SU-DHL-6 (cell line): ENCODE measurements around the gene POU4F3.

Experiments
- EZH2phosphoT487 ChIP-seq: fragments of 200-600 bp; sonication (generic), shearing (Covaris generic); conservative IDR thresholded peaks from 2 replicates; pipeline ENCODE4 v1.6.1; 2018; ENCODE audit warnings: mild to moderate bottlenecking, antibody characterized with exemption, low read length, moderate library complexity, mixed read lengths
- TF ChIP-seq, protein P1 (sequence below): fragments of 200-600 bp; sonication (generic); IDR thresholded peaks from one replicate; pipeline ENCODE4 v1.5.1; 2017; ENCODE audit warnings: antibody characterized with exemption, mild to moderate bottlenecking, low read length, moderate library complexity; ENCODE audit not compliant: insufficient read depth, poor library complexity, severe bottlenecking

DNA sequence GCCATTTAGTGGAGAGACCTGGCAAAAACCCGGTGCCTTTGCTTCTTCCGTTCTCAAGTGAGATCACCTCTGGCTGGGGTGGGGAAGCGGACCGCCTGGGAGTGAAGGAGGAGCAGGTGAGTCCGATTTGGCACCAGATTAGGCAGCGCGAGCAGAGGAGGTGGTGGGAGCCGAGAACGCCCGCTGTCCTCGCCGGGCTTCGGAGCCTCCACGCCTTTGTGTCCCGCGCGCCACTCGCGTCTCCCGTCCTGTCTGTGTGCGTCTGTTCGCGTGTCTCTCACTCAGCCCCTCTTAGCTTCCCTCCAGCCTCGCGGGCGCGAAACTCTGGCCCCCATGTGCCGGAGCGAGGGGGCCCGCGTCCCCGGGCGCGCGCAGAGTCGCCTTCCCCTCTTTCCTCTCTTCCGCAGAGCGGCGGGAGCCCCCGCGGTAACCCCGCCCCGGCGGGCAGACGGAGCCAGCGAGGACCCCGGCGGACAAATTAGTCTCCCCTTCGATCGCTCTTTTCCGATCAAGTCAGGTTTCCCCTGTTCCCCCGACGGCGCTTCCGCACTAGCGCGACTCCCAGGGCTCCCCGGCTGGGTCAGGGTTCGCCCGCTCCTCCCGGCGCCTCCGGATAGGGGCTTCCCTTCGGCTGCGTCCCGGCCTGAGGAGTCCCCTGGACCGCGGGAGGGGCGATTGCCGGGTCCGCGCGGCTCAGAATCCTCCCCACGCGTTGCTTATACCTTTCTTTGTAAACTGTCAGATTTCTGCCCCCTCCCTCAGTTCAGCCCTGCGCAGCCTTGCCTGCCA, 7.1 kb downstream of the POU4F3 start:
- TF ChIP-seq, protein P1, sequence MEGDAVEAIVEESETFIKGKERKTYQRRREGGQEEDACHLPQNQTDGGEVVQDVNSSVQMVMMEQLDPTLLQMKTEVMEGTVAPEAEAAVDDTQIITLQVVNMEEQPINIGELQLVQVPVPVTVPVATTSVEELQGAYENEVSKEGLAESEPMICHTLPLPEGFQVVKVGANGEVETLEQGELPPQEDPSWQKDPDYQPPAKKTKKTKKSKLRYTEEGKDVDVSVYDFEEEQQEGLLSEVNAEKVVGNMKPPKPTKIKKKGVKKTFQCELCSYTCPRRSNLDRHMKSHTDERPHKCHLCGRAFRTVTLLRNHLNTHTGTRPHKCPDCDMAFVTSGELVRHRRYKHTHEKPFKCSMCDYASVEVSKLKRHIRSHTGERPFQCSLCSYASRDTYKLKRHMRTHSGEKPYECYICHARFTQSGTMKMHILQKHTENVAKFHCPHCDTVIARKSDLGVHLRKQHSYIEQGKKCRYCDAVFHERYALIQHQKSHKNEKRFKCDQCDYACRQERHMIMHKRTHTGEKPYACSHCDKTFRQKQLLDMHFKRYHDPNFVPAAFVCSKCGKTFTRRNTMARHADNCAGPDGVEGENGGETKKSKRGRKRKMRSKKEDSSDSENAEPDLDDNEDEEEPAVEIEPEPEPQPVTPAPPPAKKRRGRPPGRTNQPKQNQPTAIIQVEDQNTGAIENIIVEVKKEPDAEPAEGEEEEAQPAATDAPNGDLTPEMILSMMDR: no peak
- TF ChIP-seq EZH2phosphoT487: no peak
